PC-9 (cell line): ENCODE data around the gene KDM5B.

Experiments used
- CTCF ChIP-seq: fragments of 200-600 bp; sonication (generic); conservative IDR thresholded peaks from 2 replicates; pipeline ENCODE4 v1.6.1; 2017; ENCODE audit warnings: mixed run types, antibody characterized with exemption, mild to moderate bottlenecking, moderate library complexity
- EZH2 ChIP-seq: fragments of 200-600 bp; sonication (generic); IDR thresholded peaks from 2 replicates; pipeline ENCODE4 v1.8.0; 2017; ENCODE audit warnings: antibody characterized with exemption, low read depth

DNA sequence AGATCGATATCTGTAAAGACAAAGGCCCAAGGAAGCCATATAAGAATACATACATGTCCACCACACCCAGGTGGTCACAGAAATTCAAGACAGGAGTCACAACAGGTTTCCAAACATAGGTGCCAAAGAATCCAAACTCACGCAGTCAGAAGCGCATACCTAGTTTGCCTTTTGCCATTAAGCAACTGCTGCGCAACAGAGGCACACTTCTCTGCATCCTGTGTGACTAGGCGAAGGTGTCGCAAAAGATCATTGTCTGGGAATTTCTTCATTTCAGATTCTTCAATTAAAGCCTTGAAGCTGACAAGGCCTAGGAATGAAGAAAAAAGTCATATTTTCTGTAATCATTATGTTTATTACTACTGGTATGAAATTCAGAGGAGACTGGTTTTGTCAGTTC, 65.7 kb downstream of the KDM5B start:
- TF ChIP-seq CTCF = no peak
- no peak for TF ChIP-seq EZH2
